ENCODE data around the gene FCER2.

- TF ChIP-seq CTCF (IDR thresholded peaks at IDR 0.05) (no peak), POLR2AphosphoS5 (IDR thresholded peaks at IDR 0.05; ENCODE audit: low read depth, low read length) (no peak), SIN3A (IDR thresholded peaks at IDR 0.05; ENCODE audit: borderline replicate concordance, insufficient read depth, low read depth, low read length) (no peak)
These were observed 3.7 kb upstream of the FCER2 start for GRCh38 chr19:7705387-7706187.
